ENCODE measurements around the gene COPS9. TPM values are rescaled to one million over a fixed set of nuclear protein-coding genes. Genes with fewer than 3 reads are reported as not detected.

COPS9 gene
- total and polyA plus RNA-seq, 7 experiments from 2014 or later, result 53.7 to 297 (median 75.6) TPM

- peaks cover 2 to 31% (median 25%) of the 10 kb centered on the region in 5 donors for H3K27me3 Mint-ChIP-seq
- ChIA-PET POLR2A (no interaction called here), CTCF (interaction anchor here (0.6 kb wide), 1 partner anchor 418 kb away, joined by 5 read pairs; no protein-coding TSS in a partner anchor)
- H3K4me1 ChIP-seq (ENCODE audit: control insufficient read depth in 2 of 2, insufficient read depth in 2 of 2, low read length in 2 of 2), result no peaks in the 10 kb centered on the region
- H3K27ac Mint-ChIP-seq, result no peak overlapping the region
- H3K4me3 ChIP-seq (ENCODE audit: low read length), result no peak overlapping the region
- no peaks in the 10 kb centered on the region for H3K9me3 ChIP-seq (ENCODE audit: control insufficient read depth in 2 of 3, low read length in 3 of 3)
- no peaks in the 10 kb centered on the region for H3K36me3 Mint-ChIP-seq
- no peaks in the 10 kb centered on the region for H3K36me3 ChIP-seq (ENCODE audit: control insufficient read depth in 2 of 3, insufficient read depth in 3 of 3, low read length in 3 of 3)
- no peaks in the 10 kb centered on the region for H3K4me1 Mint-ChIP-seq
- H3K4me3 Mint-ChIP-seq, result no peak overlapping the region
- intact Hi-C loops (cut with micrococcal nuclease), result no loop called here
- no peaks in the 10 kb centered on the region for H3K9me3 Mint-ChIP-seq
- no peaks in the 10 kb centered on the region for H3K27me3 ChIP-seq (ENCODE audit: control insufficient read depth in 2 of 2, insufficient read depth in 2 of 2, low read length in 2 of 2)
- no peak overlapping the region for H3K27ac ChIP-seq (ENCODE audit: low read depth, low read length)
- ATAC-seq (no peak), DNase-seq (no peak)
These were observed 29.2 kb downstream of the COPS9 start for GRCh38 chr2:240106765-240107476.

GRCh38 chr2:240105982-240106381 lies 30.1 kb downstream of the COPS9 start:
- ChIA-PET CTCF (interaction anchor here (0.5 kb wide), 2 partner anchors 8 to 26 kb away, joined by 3 to 5 read pairs; no protein-coding TSS in a partner anchor), POLR2A (no interaction called here)
- Histone ChIP-seq H3K4me1 (ENCODE audit: control insufficient read depth in 2 of 2, insufficient read depth in 2 of 2, low read length in 2 of 2) (no peaks in the 10 kb centered on the region), H3K27me3 (ENCODE audit: control insufficient read depth in 2 of 2, insufficient read depth in 2 of 2, low read length in 2 of 2) (no peaks in the 10 kb centered on the region), H3K36me3 (ENCODE audit: control insufficient read depth in 2 of 3, insufficient read depth in 3 of 3, low read length in 3 of 3) (no peaks in the 10 kb centered on the region), H3K4me3 (ENCODE audit: low read length) (no peak overlapping the region), H3K9me3 (ENCODE audit: control insufficient read depth in 2 of 3, low read length in 3 of 3) (no peaks in the 10 kb centered on the region), H3K27ac (ENCODE audit: low read depth, low read length) (no peak overlapping the region)
- intact Hi-C loops (cut with micrococcal nuclease), result no loop called here
- no peak for ATAC-seq
- Mint-ChIP-seq H3K4me1 (no peaks in the 10 kb centered on the region), H3K27me3 (peaks cover 8 to 29% (median 23%) of the 10 kb centered on the region in 5 donors), H3K36me3 (no peaks in the 10 kb centered on the region), H3K27ac (no peak overlapping the region), H3K4me3 (no peak overlapping the region), H3K9me3 (peaks cover 0 to 1% (median 0%) of the 10 kb centered on the region in 11 donors)
- no peak for DNase-seq

- ChIA-PET CTCF (no interaction called here), POLR2A (no interaction called here)
- no peak overlapping the region for H3K4me3 ChIP-seq (ENCODE audit: low read length)
- no peak overlapping the region for H3K27ac Mint-ChIP-seq
- peaks cover 0 to 4% (median 0%) of the 10 kb centered on the region in 5 donors for H3K36me3 Mint-ChIP-seq
- peaks cover 0 to 10% (median 6%) of the 10 kb centered on the region in 11 donors for H3K9me3 Mint-ChIP-seq
- intact Hi-C loops (cut with micrococcal nuclease), result no loop called here
- no peaks in the 10 kb centered on the region for H3K4me1 Mint-ChIP-seq
- no peak overlapping the region for H3K27ac ChIP-seq (ENCODE audit: low read depth, low read length)
- H3K27me3 ChIP-seq (ENCODE audit: control insufficient read depth in 2 of 2, insufficient read depth in 2 of 2, low read length in 2 of 2), result no peaks in the 10 kb centered on the region
- peaks cover 30 to 49% (median 35%) of the 10 kb centered on the region in 5 donors for H3K27me3 Mint-ChIP-seq
- ATAC-seq (no peak), DNase-seq (no peak)
- no peak overlapping the region for H3K4me3 Mint-ChIP-seq
- no peaks in the 10 kb centered on the region for H3K4me1 ChIP-seq (ENCODE audit: control insufficient read depth in 2 of 2, insufficient read depth in 2 of 2, low read length in 2 of 2)
- H3K9me3 ChIP-seq (ENCODE audit: control insufficient read depth in 2 of 3, low read length in 3 of 3), result no peaks in the 10 kb centered on the region
- no peaks in the 10 kb centered on the region for H3K36me3 ChIP-seq (ENCODE audit: control insufficient read depth in 2 of 3, insufficient read depth in 3 of 3, low read length in 3 of 3)
These were observed 33.0 kb downstream of the COPS9 start for GRCh38 chr2:240103136-240103535.

- peaks cover 0 to 28% (median 9%) of the 10 kb centered on the region in 11 donors for H3K9me3 Mint-ChIP-seq
- peaks cover 0 to 6% (median 0%) of the 10 kb centered on the region in 5 donors for H3K36me3 Mint-ChIP-seq
- DNase-seq, result no peak
- ChIA-PET POLR2A (no interaction called here), CTCF (interaction anchor here (0.7 kb wide), 1 partner anchor 8 kb away, joined by 5 read pairs; no protein-coding TSS in a partner anchor)
- H3K27ac ChIP-seq (ENCODE audit: low read depth, low read length), result no peak overlapping the region
- ATAC-seq, result no peak
- no peaks in the 10 kb centered on the region for H3K36me3 ChIP-seq (ENCODE audit: control insufficient read depth in 2 of 3, insufficient read depth in 3 of 3, low read length in 3 of 3)
- H3K4me1 Mint-ChIP-seq, result no peaks in the 10 kb centered on the region
- no peaks in the 10 kb centered on the region for H3K4me1 ChIP-seq (ENCODE audit: control insufficient read depth in 2 of 2, insufficient read depth in 2 of 2, low read length in 2 of 2)
- peaks cover 0 to 6% (median 0%) of the 10 kb centered on the region in 3 experiments for H3K9me3 ChIP-seq (ENCODE audit: control insufficient read depth in 2 of 3, low read length in 3 of 3)
- H3K27me3 Mint-ChIP-seq, result peaks cover 59 to 87% (median 68%) of the 10 kb centered on the region in 5 donors
- intact Hi-C loops (cut with micrococcal nuclease), result no loop called here
- H3K4me3 ChIP-seq (ENCODE audit: low read length), result no peak overlapping the region
- no peak overlapping the region for H3K4me3 Mint-ChIP-seq
- H3K27ac Mint-ChIP-seq, result no peak overlapping the region
- peaks cover 0 to 11% of the 10 kb centered on the region in 2 donors for H3K27me3 ChIP-seq (ENCODE audit: control insufficient read depth in 2 of 2, insufficient read depth in 2 of 2, low read length in 2 of 2)
These were observed 37.8 kb downstream of the COPS9 start for GRCh38 chr2:240098349-240098748.

DNA sequence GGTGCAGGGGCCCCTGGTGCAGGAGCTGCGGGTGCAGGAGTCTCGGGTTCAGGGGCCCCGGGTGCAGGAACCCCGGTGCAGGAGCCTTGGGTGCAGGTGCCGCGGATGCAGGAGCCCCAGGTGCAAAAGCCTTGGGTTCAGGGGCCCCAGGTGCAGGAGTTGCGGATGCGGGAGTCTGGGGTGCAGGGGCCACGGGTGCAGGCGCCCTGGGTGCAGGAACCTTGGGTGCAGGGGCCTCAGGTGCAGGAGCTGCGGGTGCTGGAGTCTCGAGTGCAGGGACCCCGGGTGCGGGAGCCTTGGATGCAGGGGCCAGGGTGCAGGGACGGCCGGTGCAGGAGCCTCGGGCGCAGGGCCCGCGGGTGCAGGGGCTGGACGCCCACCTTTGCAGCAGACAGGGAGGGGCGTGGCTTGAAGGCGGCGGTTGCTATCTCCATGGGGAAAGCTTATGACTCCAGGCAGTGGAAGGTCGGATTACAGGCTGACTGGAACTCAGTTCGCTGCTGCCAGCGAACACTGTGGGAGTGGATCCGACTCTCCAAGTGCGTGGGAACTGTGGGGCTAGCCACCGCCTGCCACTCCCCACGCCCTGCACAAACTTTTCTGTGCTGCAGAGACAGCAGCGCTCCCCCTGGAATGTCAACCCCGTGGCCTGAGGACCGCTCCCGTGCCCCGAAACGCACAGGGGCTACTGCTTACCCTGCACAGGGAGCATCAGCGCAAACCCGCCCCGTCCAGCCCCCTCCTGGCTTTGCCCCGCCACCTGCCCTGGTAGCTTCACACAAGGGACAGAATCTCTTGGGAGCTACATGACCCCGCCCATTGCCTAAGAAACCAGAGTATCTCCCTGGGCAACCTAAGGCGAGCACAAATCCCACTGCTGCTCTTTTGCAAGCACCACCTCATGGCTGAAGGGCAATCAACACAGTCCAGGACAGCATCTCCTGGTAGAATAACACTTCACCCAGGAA lies 40.3 kb downstream of the COPS9 start:
- H3K9me3 ChIP-seq (ENCODE audit: control insufficient read depth in 2 of 3, low read length in 3 of 3), result peaks cover 0 to 6% (median 0%) of the 10 kb centered on the region in 3 experiments
- peaks cover 0 to 35% (median 12%) of the 10 kb centered on the region in 11 donors for H3K9me3 Mint-ChIP-seq
- CTCF ChIA-PET, result interaction anchor here (0.6 kb wide), 1 partner anchor 48 kb away, joined by 4 read pairs; no protein-coding TSS in a partner anchor
- H3K4me1 ChIP-seq (ENCODE audit: control insufficient read depth in 2 of 2, insufficient read depth in 2 of 2, low read length in 2 of 2), result no peaks in the 10 kb centered on the region
- H3K27ac Mint-ChIP-seq, result no peak overlapping the region
- no peaks in the 10 kb centered on the region for H3K36me3 ChIP-seq (ENCODE audit: control insufficient read depth in 2 of 3, insufficient read depth in 3 of 3, low read length in 3 of 3)
- H3K36me3 Mint-ChIP-seq, result peaks cover 0 to 6% (median 4%) of the 10 kb centered on the region in 5 donors
- H3K27me3 ChIP-seq (ENCODE audit: control insufficient read depth in 2 of 2, insufficient read depth in 2 of 2, low read length in 2 of 2), result peaks cover 0 to 11% of the 10 kb centered on the region in 2 donors
- H3K4me1 Mint-ChIP-seq, result no peaks in the 10 kb centered on the region
- POLR2A ChIA-PET, result no interaction called here
- DNase-seq (no peak), ATAC-seq (no peak)
- no peak overlapping the region for H3K4me3 Mint-ChIP-seq
- no peak overlapping the region for H3K27ac ChIP-seq (ENCODE audit: low read depth, low read length)
- H3K4me3 ChIP-seq (ENCODE audit: low read length), result no peak overlapping the region
- intact Hi-C loops (cut with micrococcal nuclease), result no loop called here
- H3K27me3 Mint-ChIP-seq, result peaks cover 63 to 84% (median 71%) of the 10 kb centered on the region in 5 donors

DNA sequence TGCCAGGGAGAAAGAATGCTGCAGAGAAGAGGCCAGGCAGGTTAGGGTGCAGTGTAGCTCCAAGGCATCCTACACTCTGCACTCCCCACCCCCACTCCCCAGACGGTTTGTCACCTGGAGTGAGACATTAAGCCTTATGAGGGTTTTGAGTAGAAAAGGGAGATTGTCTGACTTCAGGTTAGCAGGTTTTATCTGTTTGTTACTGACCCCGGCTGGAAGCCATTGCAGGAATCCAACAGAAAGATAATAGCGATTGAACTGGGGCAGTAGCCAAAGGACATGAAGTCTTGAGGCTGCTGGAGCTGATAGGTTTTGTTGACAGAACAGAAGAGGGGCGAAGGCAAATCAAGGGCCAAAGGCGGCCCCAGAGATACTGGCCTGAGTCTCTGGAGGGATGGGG lies 46.8 kb downstream of the COPS9 start:
- intact Hi-C loops (cut with micrococcal nuclease), result no loop called here
- Mint-ChIP-seq H3K27me3 (peaks cover 28 to 73% (median 50%) of the 10 kb centered on the region in 5 donors), H3K36me3 (peaks cover 0 to 5% (median 0%) of the 10 kb centered on the region in 5 donors), H3K9me3 (peaks cover 0 to 37% (median 22%) of the 10 kb centered on the region in 11 donors), H3K4me1 (no peaks in the 10 kb centered on the region), H3K4me3 (no peak overlapping the region), H3K27ac (no peak overlapping the region)
- H3K4me1 ChIP-seq (ENCODE audit: control insufficient read depth in 2 of 2, insufficient read depth in 2 of 2, low read length in 2 of 2), result no peaks in the 10 kb centered on the region
- DNase-seq, result no peak
- ChIA-PET CTCF (no interaction called here), POLR2A (no interaction called here)
- H3K4me3 ChIP-seq (ENCODE audit: low read length), result no peak overlapping the region
- peaks cover 0 to 5% of the 10 kb centered on the region in 2 donors for H3K27me3 ChIP-seq (ENCODE audit: control insufficient read depth in 2 of 2, insufficient read depth in 2 of 2, low read length in 2 of 2)
- ATAC-seq, result no peak
- no peaks in the 10 kb centered on the region for H3K36me3 ChIP-seq (ENCODE audit: control insufficient read depth in 2 of 3, insufficient read depth in 3 of 3, low read length in 3 of 3)
- H3K27ac ChIP-seq (ENCODE audit: low read depth, low read length), result no peak overlapping the region
- H3K9me3 ChIP-seq (ENCODE audit: control insufficient read depth in 2 of 3, low read length in 3 of 3), result peaks cover 0 to 10% (median 0%) of the 10 kb centered on the region in 3 experiments

All from naive thymus-derived CD4-positive, alpha-beta T cell (primary cell).